Nephron progenitor cell (in vitro differentiated cells): Measurements from ENCODE around the gene INO80C.

Experiments
- DNase-seq: peaks from one replicate; pipeline ENCODE4 v3.0.0; 2021
- H3K27ac Mint-ChIP-seq: 2 replicates; pipeline ENCODE4 v1.8.0; 2021; ENCODE audit warnings: mild to moderate bottlenecking, moderate library complexity, mixed read lengths
- H3K27me3 Mint-ChIP-seq: 2 replicates; pipeline ENCODE4 v1.8.0; 2021; ENCODE audit warnings: mild to moderate bottlenecking, low read depth, mixed read lengths; ENCODE audit not compliant: poor library complexity
- H3K36me3 Mint-ChIP-seq: 2 replicates; pipeline ENCODE4 v1.8.0; 2021; ENCODE audit warnings: low read depth, mixed read lengths
- H3K4me1 Mint-ChIP-seq: 2 replicates; pipeline ENCODE4 v1.8.0; 2021; ENCODE audit warnings: mixed read lengths
- H3K4me3 Mint-ChIP-seq: 2 replicates; pipeline ENCODE4 v1.8.0; 2021; ENCODE audit warnings: mild to moderate bottlenecking, moderate library complexity, mixed read lengths
- H3K9me3 Mint-ChIP-seq: 2 replicates; pipeline ENCODE4 v1.8.0; 2021; ENCODE audit warnings: mild to moderate bottlenecking, moderate library complexity, mixed read lengths
- CTCF ChIP-seq: fragments of 200-600 bp; sonication (generic); IDR thresholded peaks from 2 replicates; pipeline ENCODE4 v1.5.0; 2021; ENCODE audit warnings: antibody characterized with exemption

INO80C gene

GRCh38 chr18:35479911-35480586 is 17.7 kb downstream of the INO80C start:
- H3K27ac Mint-ChIP-seq, result no peak overlapping the region
- no peak overlapping the region for H3K4me3 Mint-ChIP-seq
- DNase-seq, result no peak
- no peak for TF ChIP-seq CTCF
- H3K27me3 Mint-ChIP-seq, result no peaks in the 10 kb centered on the region
- peaks cover 2% of the 10 kb centered on the region for H3K9me3 Mint-ChIP-seq
- H3K4me1 Mint-ChIP-seq, result peaks cover 6% of the 10 kb centered on the region
- peaks cover 14% of the 10 kb centered on the region for H3K36me3 Mint-ChIP-seq

DNA sequence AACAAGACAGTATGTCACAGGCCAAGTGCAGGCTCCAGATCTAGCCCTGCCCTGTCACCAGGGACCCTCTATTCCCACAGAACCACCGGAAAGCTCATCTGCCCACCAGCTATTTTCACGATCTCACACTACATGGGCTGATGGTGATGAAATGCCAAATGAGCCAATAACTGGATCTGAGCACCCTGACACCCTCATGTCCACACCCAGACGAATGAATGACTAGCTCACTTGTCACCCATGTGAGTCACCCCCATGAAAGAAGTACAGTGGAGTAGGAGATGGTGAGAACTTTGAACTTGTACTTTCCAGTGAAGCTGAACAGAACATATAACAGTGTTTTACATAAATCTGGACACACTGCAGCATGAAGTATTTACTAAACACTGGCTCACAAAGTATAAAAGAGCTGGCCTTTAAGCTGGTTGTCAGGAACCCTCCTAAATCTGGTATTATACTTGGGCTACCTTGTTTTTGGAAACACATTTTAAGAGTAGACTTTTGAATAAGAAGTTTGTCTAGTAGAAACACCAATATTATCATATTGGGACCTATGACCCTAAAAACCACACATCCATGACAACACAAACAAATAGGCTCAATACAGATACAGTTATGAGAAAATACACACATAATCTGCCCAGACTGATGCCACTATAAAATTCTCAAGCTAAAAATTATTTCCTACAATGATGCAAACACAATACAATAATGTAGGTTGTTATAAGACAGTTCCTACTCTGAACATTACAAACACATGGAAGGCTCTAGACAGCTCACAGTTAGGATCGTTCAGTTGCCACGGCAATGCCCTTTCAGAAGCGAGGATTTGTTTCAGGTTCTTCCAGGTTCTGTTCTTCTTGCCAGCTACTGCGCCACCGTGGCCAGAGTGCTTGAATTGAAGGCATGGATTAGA is 19.0 kb downstream of the INO80C start:
- no peaks in the 10 kb centered on the region for H3K27me3 Mint-ChIP-seq
- H3K9me3 Mint-ChIP-seq, result peaks cover 7% of the 10 kb centered on the region
- no peak for TF ChIP-seq CTCF
- DNase-seq, result no peak
- H3K4me1 Mint-ChIP-seq, result peaks cover 6% of the 10 kb centered on the region
- peaks cover 27% of the 10 kb centered on the region for H3K36me3 Mint-ChIP-seq
- H3K4me3 Mint-ChIP-seq, result no peak overlapping the region
- H3K27ac Mint-ChIP-seq, result no peak overlapping the region

DNA sequence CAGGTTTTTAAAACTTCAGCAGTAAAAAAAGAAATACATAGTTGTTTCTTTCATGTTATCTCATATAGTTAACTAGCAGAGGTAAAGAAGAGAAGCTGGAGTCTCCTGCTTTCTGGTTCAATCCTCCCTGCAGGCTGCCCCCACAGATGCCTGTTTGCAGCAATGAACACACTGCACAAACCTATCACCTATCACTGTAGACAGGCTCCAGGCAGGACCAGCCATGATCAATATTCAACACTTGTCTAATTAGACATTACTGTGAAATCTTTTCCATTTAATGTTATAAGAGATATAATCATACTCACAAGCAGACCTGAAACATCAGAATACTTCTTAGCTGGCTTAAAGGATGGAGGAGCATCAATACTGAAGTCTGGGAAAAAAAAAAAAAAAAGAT is 19.8 kb downstream of the INO80C start:
- no peak for TF ChIP-seq CTCF
- no peak overlapping the region for H3K27ac Mint-ChIP-seq
- DNase-seq, result no peak
- H3K4me1 Mint-ChIP-seq, result peaks cover 6% of the 10 kb centered on the region
- H3K36me3 Mint-ChIP-seq, result peaks cover 33% of the 10 kb centered on the region
- H3K27me3 Mint-ChIP-seq, result no peaks in the 10 kb centered on the region
- no peak overlapping the region for H3K4me3 Mint-ChIP-seq
- peaks cover 7% of the 10 kb centered on the region for H3K9me3 Mint-ChIP-seq

DNA sequence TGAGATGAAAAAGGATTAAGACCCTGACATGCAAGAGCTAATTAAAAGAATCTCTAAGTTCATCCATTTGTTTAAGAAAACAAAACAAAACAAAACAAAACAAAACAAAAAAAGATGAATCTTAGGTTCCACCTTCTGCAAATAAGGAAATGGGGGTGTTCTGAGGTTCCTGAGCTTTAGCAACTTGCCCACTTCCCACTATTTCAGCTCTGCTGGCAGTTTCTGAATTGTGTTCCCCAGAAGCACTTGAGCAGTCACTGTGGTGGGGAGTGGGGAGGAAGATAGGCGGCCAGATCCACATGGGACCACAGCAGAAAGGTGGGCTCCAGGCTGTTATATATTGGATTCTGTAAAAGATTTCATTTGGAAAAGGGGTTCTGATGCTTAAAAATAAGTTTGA is 20.3 kb downstream of the INO80C start:
- Mint-ChIP-seq H3K4me3 (no peak overlapping the region), H3K4me1 (peaks cover 6% of the 10 kb centered on the region), H3K27me3 (no peaks in the 10 kb centered on the region), H3K27ac (no peak overlapping the region), H3K36me3 (peaks cover 38% of the 10 kb centered on the region), H3K9me3 (peaks cover 7% of the 10 kb centered on the region)
- no peak for TF ChIP-seq CTCF
- no peak for DNase-seq

GRCh38 chr18:35474884-35475283 is 22.9 kb downstream of the INO80C start:
- Mint-ChIP-seq H3K27ac (no peak overlapping the region), H3K9me3 (peaks cover 7% of the 10 kb centered on the region), H3K4me1 (peaks cover 11% of the 10 kb centered on the region), H3K4me3 (no peak overlapping the region), H3K36me3 (peaks cover 44% of the 10 kb centered on the region), H3K27me3 (no peaks in the 10 kb centered on the region)
- no peak for TF ChIP-seq CTCF
- DNase-seq, result no peak
